OCI-LY7 (cell line): Measurements from ENCODE around the gene FTH1. TPM values are rescaled to one million over a fixed set of nuclear protein-coding genes. Genes with fewer than 3 reads are reported as not detected.

Experiments
- BruUV-seq: library from RNA; stranded (reverse); fragments of 400-500 nt; replicated peaks from 2 replicates; lab custom pipeline; 2021; lab: Mats Ljungman, UMichigan
- CTCF ChIA-PET: fragments of 300-600 bp; sonication (Branson Sonifier 250); formaldehyde crosslinking; loops from one replicate; lab custom pipeline; 2022; ENCODE audit warnings: antibody characterized with exemption; ENCODE audit not compliant: unreplicated experiment; lab: Charles Lee
- POLR2A ChIA-PET: fragments of 300-600 bp; sonication (Branson Sonifier 250); formaldehyde crosslinking; loops from one replicate; lab custom pipeline; 2022; ENCODE audit warnings: antibody characterized with exemption; lab: Charles Lee
- DNase-seq: peaks from one replicate; pipeline ENCODE4 v3.0.0-alpha.2; 2015; ENCODE audit warnings: low spot score
- H2AFZ ChIP-seq: fragments of 200-600 bp; sonication (generic), shearing (Covaris generic); 2 replicates; pipeline ENCODE4 v1.6.1; 2014; ENCODE audit warnings: mild to moderate bottlenecking, antibody characterized with exemption, low read length, moderate library complexity
- H3K27ac ChIP-seq: fragments of 200-600 bp; sonication (generic); 2 replicates; pipeline ENCODE4 v1.5.1; 2014; ENCODE audit warnings: mixed run types, low read depth, mild to moderate bottlenecking, moderate library complexity, low read length, inconsistent platforms; ENCODE audit not compliant: poor library complexity, severe bottlenecking
- H3K36me3 ChIP-seq: fragments of 200-600 bp; sonication (generic); 2 replicates; pipeline ENCODE4 v1.6.1; 2014; ENCODE audit warnings: mild to moderate bottlenecking, antibody characterized with exemption, low read length, moderate library complexity, mixed read lengths; ENCODE audit not compliant: insufficient read depth
- H3K4me1 ChIP-seq: fragments of 200-600 bp; sonication (generic); 2 replicates; pipeline ENCODE4 v1.5.1; 2014; ENCODE audit warnings: mild to moderate bottlenecking, low read length; ENCODE audit not compliant: insufficient read depth, poor library complexity, severe bottlenecking
- H3K4me2 ChIP-seq: fragments of 200-600 bp; sonication (generic); 2 replicates; pipeline ENCODE4 v1.6.1; 2014; ENCODE audit warnings: mild to moderate bottlenecking, low read length
- H3K4me3 ChIP-seq: fragments of 200-600 bp; sonication (generic); 2 replicates; pipeline ENCODE4 v1.5.1; 2014; ENCODE audit warnings: mild to moderate bottlenecking, low read depth, low read length; ENCODE audit not compliant: poor library complexity, severe bottlenecking
- H3K79me2 ChIP-seq: fragments of 200-600 bp; sonication (generic); 2 replicates; pipeline ENCODE4 v1.6.1; 2016; ENCODE audit warnings: low read depth, mild to moderate bottlenecking, low read length, moderate library complexity, mixed read lengths; ENCODE audit not compliant: insufficient read depth
- H3K9me2 ChIP-seq: fragments of 200-600 bp; sonication (generic); 2 replicates; pipeline ENCODE4 v1.6.1; 2016; ENCODE audit warnings: mild to moderate bottlenecking, low read length, mixed read lengths; ENCODE audit not compliant: insufficient read depth
- H3K9me3 ChIP-seq: fragments of 200-600 bp; sonication (generic); 2 replicates; pipeline ENCODE4 v1.6.1; 2014; ENCODE audit warnings: mild to moderate bottlenecking, mixed run types, low read length, mixed read lengths
- H4K20me1 ChIP-seq: fragments of 200-600 bp; sonication (generic); 2 replicates; pipeline ENCODE4 v1.6.1; 2014; ENCODE audit warnings: mild to moderate bottlenecking, antibody characterized with exemption, low read length, moderate library complexity, mixed read lengths; ENCODE audit not compliant: insufficient read depth
- CTCF ChIP-seq: fragments of 200-600 bp; sonication (generic); conservative IDR thresholded peaks from 2 replicates; pipeline ENCODE4 v1.5.1; 2014; ENCODE audit warnings: mild to moderate bottlenecking, antibody characterized with exemption, low read length, moderate library complexity, mixed read lengths
- EZH2phosphoT487 ChIP-seq: fragments of 200-600 bp; sonication (generic); IDR thresholded peaks from 2 replicates; pipeline ENCODE4 v1.6.1; 2018; ENCODE audit warnings: low read depth, borderline replicate concordance, mild to moderate bottlenecking, mixed run types, antibody characterized with exemption, low read length, moderate library complexity, mixed read lengths
- intact Hi-C: fragments of 100-400 bp; cut with micrococcal nuclease; formaldehyde crosslinking; loops from one replicate; pipeline ENCODE4 v1.10.0; 2022; ENCODE audit not compliant: unreplicated experiment
- total RNA-seq, 2 experiments: library from RNA; depleted of rRNA in 1 of 2; stranded (reverse); fragments of >200 nt in 1 of 2; shearing (Covaris generic) in 1 of 2; gene quantifications; 2 replicates each; pipeline ENCODE4 v1.2.3, GENCODE V29; 2014 to 2022

The FTH1 gene
- total RNA-seq, 2 experiments from 2014 or later, result 153 to 185 TPM

- Histone ChIP-seq H3K36me3 (no peaks in the 10 kb centered on the region), H3K4me2 (no peak overlapping the region), H3K9me2 (no peaks in the 10 kb centered on the region), H4K20me1 (no peaks in the 10 kb centered on the region), H3K4me3 (no peak overlapping the region), H3K27ac (no peak overlapping the region), H2AFZ (no peak overlapping the region), H3K79me2 (no peaks in the 10 kb centered on the region), H3K4me1 (no peaks in the 10 kb centered on the region), H3K9me3 (no peaks in the 10 kb centered on the region)
- BruUV-seq, result no TSS peak
- CTCF ChIA-PET, result no interaction called here
- DNase-seq, result no peak
- POLR2A ChIA-PET, result interaction anchor here (0.6 kb wide), 1 partner anchor 34 kb away, joined by 3 read pairs; no protein-coding TSS in a partner anchor
- no peak for TF ChIP-seq EZH2phosphoT487
- no peak for TF ChIP-seq CTCF
- intact Hi-C loops, result no loop called here
Observed at GRCh38 chr11:62012451-62012831, 45.0 kb upstream of the FTH1 start.

- BruUV-seq, result no TSS peak
- TF ChIP-seq CTCF (no peak), EZH2phosphoT487 (no peak)
- Histone ChIP-seq H3K4me3 (no peak overlapping the region), H4K20me1 (no peaks in the 10 kb centered on the region), H3K9me3 (no peaks in the 10 kb centered on the region), H3K36me3 (no peaks in the 10 kb centered on the region), H3K9me2 (no peaks in the 10 kb centered on the region), H3K4me1 (no peaks in the 10 kb centered on the region), H2AFZ (no peak overlapping the region), H3K4me2 (no peak overlapping the region), H3K27ac (no peak overlapping the region), H3K79me2 (no peaks in the 10 kb centered on the region)
- ChIA-PET POLR2A (no interaction called here), CTCF (no interaction called here)
- intact Hi-C loops, result no loop called here
- no peak for DNase-seq
Observed at GRCh38 chr11:62011881-62012280, 44.4 kb upstream of the FTH1 start.

GRCh38 chr11:62010935-62011528 is 43.6 kb upstream of the FTH1 start:
- Histone ChIP-seq H3K27ac (no peak overlapping the region), H3K4me1 (no peaks in the 10 kb centered on the region), H3K9me2 (no peaks in the 10 kb centered on the region), H3K4me3 (no peak overlapping the region), H3K36me3 (no peaks in the 10 kb centered on the region), H3K79me2 (no peaks in the 10 kb centered on the region), H3K9me3 (no peaks in the 10 kb centered on the region), H2AFZ (no peak overlapping the region), H3K4me2 (no peak overlapping the region), H4K20me1 (no peaks in the 10 kb centered on the region)
- TF ChIP-seq CTCF, result no peak
- TF ChIP-seq EZH2phosphoT487, result no peak
- intact Hi-C loops, result no loop called here
- BruUV-seq, result no TSS peak
- POLR2A ChIA-PET, result no interaction called here
- CTCF ChIA-PET, result no interaction called here
- no peak for DNase-seq
